ENCODE data around the gene PRDM16. TPM values are rescaled to one million over a fixed set of nuclear protein-coding genes. Genes with fewer than 3 reads are reported as not detected.

PRDM16 gene
- total RNA-seq, 1 experiment from 2014 or later: not detected

DNA sequence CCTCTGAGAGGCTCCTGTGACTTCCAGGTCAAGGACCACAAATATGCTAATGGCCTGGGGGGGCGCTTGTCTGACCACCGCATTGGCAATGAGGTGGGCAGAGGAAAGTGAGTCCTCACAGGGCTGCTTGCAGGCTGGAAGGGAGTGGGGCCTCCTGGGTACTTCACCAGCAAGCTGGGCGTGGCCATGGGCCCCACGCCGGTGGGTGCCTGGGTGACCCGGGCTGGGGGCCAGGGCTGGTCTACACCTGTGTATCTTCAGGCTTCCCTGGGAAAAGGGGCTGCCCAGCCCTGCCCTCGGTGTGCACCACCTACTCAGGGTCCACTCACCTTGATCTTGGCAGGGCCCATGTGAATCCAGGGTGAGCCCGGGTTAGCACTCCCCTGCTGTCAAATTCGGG, 167.4 kb downstream of the PRDM16 start:
- no TSS peak for BruUV-seq (replicated peaks)
- intact Hi-C loops (cut with micrococcal nuclease): no loop called here
- CTCF ChIA-PET: no interaction called here

GRCh38 chr1:3236955-3237354, 168.0 kb downstream of the PRDM16 start:
- H3K4me1 Mint-ChIP-seq (ENCODE audit: insufficient read depth, unreplicated experiment): no peaks in the 10 kb centered on the region
- intact Hi-C loops (cut with micrococcal nuclease): no loop called here
- CTCF ChIA-PET: no interaction called here
- no peak for DNase-seq (ENCODE audit: unreplicated experiment)
- no peaks in the 10 kb centered on the region for H3K27me3 Mint-ChIP-seq (ENCODE audit: insufficient read depth, unreplicated experiment)
- POLR2A ChIA-PET: no interaction called here
- H3K9me3 Mint-ChIP-seq (ENCODE audit: unreplicated experiment): peaks cover 24% of the 10 kb centered on the region
- no peak overlapping the region for H3K4me3 Mint-ChIP-seq (ENCODE audit: unreplicated experiment)
- no peak for TF ChIP-seq CTCF (IDR thresholded peaks at IDR 0.05; ENCODE audit: unreplicated experiment)
- no peak overlapping the region for H3K27ac Mint-ChIP-seq (ENCODE audit: low read depth, unreplicated experiment)
- no peaks in the 10 kb centered on the region for H3K36me3 Mint-ChIP-seq (ENCODE audit: insufficient read depth, unreplicated experiment)
- no TSS peak for BruUV-seq (replicated peaks)

More for the DNA sequence above, 167.4 kb downstream of the PRDM16 start:
- Mint-ChIP-seq H3K36me3 (ENCODE audit: insufficient read depth, unreplicated experiment) (no peaks in the 10 kb centered on the region), H3K4me1 (ENCODE audit: insufficient read depth, unreplicated experiment) (no peaks in the 10 kb centered on the region), H3K4me3 (ENCODE audit: unreplicated experiment) (no peak overlapping the region), H3K27ac (ENCODE audit: low read depth, unreplicated experiment) (no peak overlapping the region), H3K9me3 (ENCODE audit: unreplicated experiment) (peaks cover 21% of the 10 kb centered on the region), H3K27me3 (ENCODE audit: insufficient read depth, unreplicated experiment) (no peaks in the 10 kb centered on the region)
- POLR2A ChIA-PET: no interaction called here
- no peak for DNase-seq (ENCODE audit: unreplicated experiment)
- no peak for TF ChIP-seq CTCF (IDR thresholded peaks at IDR 0.05; ENCODE audit: unreplicated experiment)

DNA sequence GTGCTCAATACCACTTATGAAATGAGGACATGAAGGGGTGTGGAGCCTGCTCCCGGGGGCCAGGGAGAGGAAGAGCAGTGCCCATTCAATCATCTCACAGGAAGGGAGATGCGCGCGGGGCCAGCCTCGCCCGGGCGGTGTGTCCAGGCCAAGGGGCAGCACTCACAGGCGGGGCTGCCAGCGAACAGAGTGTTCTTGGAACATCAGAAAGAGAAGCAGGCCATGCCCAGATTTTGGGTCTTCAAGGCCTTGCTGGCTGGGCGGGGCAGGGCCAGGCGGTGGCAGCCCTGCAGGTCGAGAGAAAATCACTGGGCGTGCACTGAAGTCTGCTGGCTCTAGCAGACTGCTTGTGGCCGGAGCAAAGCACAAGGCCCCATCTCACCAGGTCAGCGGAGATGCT, 168.6 kb downstream of the PRDM16 start:
- CTCF ChIA-PET: no interaction called here
- BruUV-seq (replicated peaks): no TSS peak

GRCh38 chr1:3237994-3238702, 169.1 kb downstream of the PRDM16 start:
- Mint-ChIP-seq H3K36me3 (ENCODE audit: insufficient read depth, unreplicated experiment) (no peaks in the 10 kb centered on the region), H3K27ac (ENCODE audit: low read depth, unreplicated experiment) (no peak overlapping the region), H3K4me3 (ENCODE audit: unreplicated experiment) (no peak overlapping the region), H3K27me3 (ENCODE audit: insufficient read depth, unreplicated experiment) (no peaks in the 10 kb centered on the region), H3K9me3 (ENCODE audit: unreplicated experiment) (peaks cover 18% of the 10 kb centered on the region), H3K4me1 (ENCODE audit: insufficient read depth, unreplicated experiment) (no peaks in the 10 kb centered on the region)
- ChIA-PET POLR2A (no interaction called here), CTCF (no interaction called here)
- intact Hi-C loops (cut with micrococcal nuclease): no loop called here
- TF ChIP-seq CTCF (IDR thresholded peaks at IDR 0.05; ENCODE audit: unreplicated experiment): no peak
- BruUV-seq (replicated peaks): no TSS peak
- DNase-seq (ENCODE audit: unreplicated experiment): no peak

More for the DNA sequence above, 168.6 kb downstream of the PRDM16 start:
- no peak for TF ChIP-seq CTCF (IDR thresholded peaks at IDR 0.05; ENCODE audit: unreplicated experiment)
- Mint-ChIP-seq H3K27me3 (ENCODE audit: insufficient read depth, unreplicated experiment) (no peaks in the 10 kb centered on the region), H3K4me3 (ENCODE audit: unreplicated experiment) (no peak overlapping the region), H3K27ac (ENCODE audit: low read depth, unreplicated experiment) (no peak overlapping the region), H3K4me1 (ENCODE audit: insufficient read depth, unreplicated experiment) (no peaks in the 10 kb centered on the region), H3K36me3 (ENCODE audit: insufficient read depth, unreplicated experiment) (no peaks in the 10 kb centered on the region), H3K9me3 (ENCODE audit: unreplicated experiment) (peaks cover 18% of the 10 kb centered on the region)
- POLR2A ChIA-PET: no interaction called here
- intact Hi-C loops (cut with micrococcal nuclease): no loop called here
- DNase-seq (ENCODE audit: unreplicated experiment): no peak

Data from MCF 10A (cell line).